ENCODE results near the gene CDH13. TPM values are rescaled to one million over a fixed set of nuclear protein-coding genes. Genes with fewer than 3 reads are reported as not detected.

Gene CDH13
- total and polyA plus RNA-seq, 2 of the 8 experiments (the other 6 are each of a cell fraction or from before 2014, with no cell fraction given): 2.3 to 2.4 TPM

DNA sequence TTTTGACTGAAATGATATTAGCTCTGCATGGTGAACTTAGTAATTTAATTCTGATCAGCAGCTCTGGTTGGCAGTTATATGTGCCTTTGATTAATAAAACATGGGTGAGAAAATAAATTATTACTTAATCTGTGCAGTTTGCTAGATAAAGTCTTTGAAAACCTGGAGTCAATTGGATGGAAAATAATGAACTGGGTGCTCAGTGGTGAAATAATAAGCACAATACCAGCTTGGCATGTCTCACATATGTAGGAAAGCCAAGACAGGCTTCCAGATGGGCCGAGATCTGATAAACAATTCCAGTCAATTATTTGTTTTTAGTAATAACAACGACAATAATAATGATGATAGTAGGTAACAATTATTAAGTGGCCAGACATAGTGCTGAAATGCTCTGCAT is 326.7 kb downstream of the CDH13 start (continued):
- TF ChIP-seq CBX8 (IDR thresholded peaks at IDR 0.05; ENCODE audit: borderline replicate concordance, low read depth, low read length) (no peak), HDAC6 (IDR thresholded peaks at IDR 0.05; ENCODE audit: low read depth, low read length) (no peak), ZNF274 (IDR thresholded peaks at IDR 0.05; ENCODE audit: borderline replicate concordance, extremely low read depth, low read length) (no peak), EGR1 (IDR thresholded peaks at IDR 0.05; ENCODE audit: borderline replicate concordance, low read depth, low read length) (no peak), MAFK (IDR thresholded peaks at IDR 0.05; ENCODE audit: low read depth, low read length) (no peak), SUZ12 (IDR thresholded peaks at IDR 0.05; ENCODE audit: low read length) (no peak), KDM4A (IDR thresholded peaks at IDR 0.05; ENCODE audit: low read depth, low read length, severe bottlenecking) (no peak)
